Measurements from ENCODE around the gene TBC1D17. TPM values are rescaled to one million over a fixed set of nuclear protein-coding genes. Genes with fewer than 3 reads are reported as not detected.

The TBC1D17 gene
- polyA plus RNA-seq, 1 donor (not counting 4 experiments of a cell fraction or from before 2014, with no cell fraction given): 9.4 TPM

- dilution Hi-C loops (cut with MboI; ENCODE audit: extremely low pct_ligation_motif_present, low sequenced_read_pairs): no loop called here
- no peaks in the 10 kb centered on the region for H3K9me3 ChIP-seq (ENCODE audit: control insufficient read depth, low read depth, low read length)
- FAIRE-seq (no peak), DNase-seq (ENCODE audit: low read depth, low spot score) (no peak)
- H3K27me3 ChIP-seq (ENCODE audit: control insufficient read depth, extremely low read depth, insufficient read depth, low read length): no peaks in the 10 kb centered on the region
- no peak for TF ChIP-seq EZH2 (IDR thresholded peaks at IDR 0.05; ENCODE audit: low read length)
- no peak for TF ChIP-seq CTCF (optimal IDR thresholded peaks at IDR 0.05 in 1 of 3, IDR thresholded peaks at IDR 0.05 in 1 of 3, conservative IDR thresholded peaks at IDR 0.05 in 1 of 3; ENCODE audit: extremely low read depth in 1 of 3, insufficient read depth in 2 of 3, low read length in 3 of 3)
- H3K27ac ChIP-seq (ENCODE audit: control insufficient read depth, insufficient read depth, low read length): no peak overlapping the region
- peaks cover 14% of the 10 kb centered on the region for H3K4me1 ChIP-seq (ENCODE audit: control insufficient read depth, extremely low read depth, insufficient read depth, low read length)
- no peaks in the 10 kb centered on the region for H4K20me1 ChIP-seq (ENCODE audit: control insufficient read depth, extremely low read depth, insufficient read depth, low read length)
- no peak overlapping the region for H3K4me3 ChIP-seq (ENCODE audit: control insufficient read depth in 2 of 3, extremely low read depth in 1 of 3, insufficient read depth in 2 of 3, low read depth in 1 of 3, low read length in 3 of 3)
- no peak overlapping the region for H3K4me2 ChIP-seq (ENCODE audit: control insufficient read depth, extremely low read depth, insufficient read depth, low read depth, low read length)
- no peak overlapping the region for H2AFZ ChIP-seq (ENCODE audit: control insufficient read depth, low read length)
- no peak overlapping the region for H3K9ac ChIP-seq (ENCODE audit: control insufficient read depth, extremely low read depth, insufficient read depth, low read length)
- H3K79me2 ChIP-seq (ENCODE audit: control insufficient read depth, insufficient read depth, low read length): no peaks in the 10 kb centered on the region
- H3K9me1 ChIP-seq (ENCODE audit: control insufficient read depth, extremely low read depth, insufficient read depth, low read length): no peaks in the 10 kb centered on the region
- no peaks in the 10 kb centered on the region for H3K36me3 ChIP-seq (ENCODE audit: control insufficient read depth in 2 of 2, extremely low read depth in 1 of 2, insufficient read depth in 2 of 2, low read length in 2 of 2)
Measured at GRCh38 chr19:49845414-49845813, 32.1 kb upstream of the TBC1D17 start.

GRCh38 chr19:49846408-49846807 lies 31.1 kb upstream of the TBC1D17 start:
- FAIRE-seq: no peak

More at GRCh38 chr19:49846408-49846807, 31.1 kb upstream of the TBC1D17 start:
- Histone ChIP-seq H3K9ac (ENCODE audit: control insufficient read depth, extremely low read depth, insufficient read depth, low read length) (no peak overlapping the region), H3K4me1 (ENCODE audit: control insufficient read depth, extremely low read depth, insufficient read depth, low read length) (peaks cover 14% of the 10 kb centered on the region), H3K4me3 (ENCODE audit: control insufficient read depth in 2 of 3, extremely low read depth in 1 of 3, insufficient read depth in 2 of 3, low read depth in 1 of 3, low read length in 3 of 3) (no peak overlapping the region), H3K9me3 (ENCODE audit: control insufficient read depth, low read depth, low read length) (no peaks in the 10 kb centered on the region), H3K27ac (ENCODE audit: control insufficient read depth, insufficient read depth, low read length) (no peak overlapping the region), H3K27me3 (ENCODE audit: control insufficient read depth, extremely low read depth, insufficient read depth, low read length) (no peaks in the 10 kb centered on the region), H2AFZ (ENCODE audit: control insufficient read depth, low read length) (no peak overlapping the region), H4K20me1 (ENCODE audit: control insufficient read depth, extremely low read depth, insufficient read depth, low read length) (no peaks in the 10 kb centered on the region), H3K9me1 (ENCODE audit: control insufficient read depth, extremely low read depth, insufficient read depth, low read length) (no peaks in the 10 kb centered on the region), H3K36me3 (ENCODE audit: control insufficient read depth in 2 of 2, extremely low read depth in 1 of 2, insufficient read depth in 2 of 2, low read length in 2 of 2) (no peaks in the 10 kb centered on the region), H3K4me2 (ENCODE audit: control insufficient read depth, extremely low read depth, insufficient read depth, low read depth, low read length) (no peak overlapping the region), H3K79me2 (ENCODE audit: control insufficient read depth, insufficient read depth, low read length) (no peaks in the 10 kb centered on the region)
- TF ChIP-seq CTCF (optimal IDR thresholded peaks at IDR 0.05 in 1 of 3, IDR thresholded peaks at IDR 0.05 in 1 of 3, conservative IDR thresholded peaks at IDR 0.05 in 1 of 3; ENCODE audit: extremely low read depth in 1 of 3, insufficient read depth in 2 of 3, low read length in 3 of 3): no peak
- no peak for TF ChIP-seq EZH2 (IDR thresholded peaks at IDR 0.05; ENCODE audit: low read length)
- dilution Hi-C loops (cut with MboI; ENCODE audit: extremely low pct_ligation_motif_present, low sequenced_read_pairs): no loop called here
- no peak for DNase-seq (ENCODE audit: low read depth, low spot score)
